C4-2B (cell line): ENCODE data around the gene NCOA1.

ENCODE experiments used
- ZFX ChIP-seq: fragments of 450-650 bp; IDR thresholded peaks from 2 replicates; pipeline ENCODE4 v1.6.1; 2017
- TF ChIP-seq, protein P1 (sequence below): fragments of 450-650 bp; conservative IDR thresholded peaks from 2 replicates; pipeline ENCODE4 v1.5.1; 2017; ENCODE audit warnings: mild to moderate bottlenecking

DNA sequence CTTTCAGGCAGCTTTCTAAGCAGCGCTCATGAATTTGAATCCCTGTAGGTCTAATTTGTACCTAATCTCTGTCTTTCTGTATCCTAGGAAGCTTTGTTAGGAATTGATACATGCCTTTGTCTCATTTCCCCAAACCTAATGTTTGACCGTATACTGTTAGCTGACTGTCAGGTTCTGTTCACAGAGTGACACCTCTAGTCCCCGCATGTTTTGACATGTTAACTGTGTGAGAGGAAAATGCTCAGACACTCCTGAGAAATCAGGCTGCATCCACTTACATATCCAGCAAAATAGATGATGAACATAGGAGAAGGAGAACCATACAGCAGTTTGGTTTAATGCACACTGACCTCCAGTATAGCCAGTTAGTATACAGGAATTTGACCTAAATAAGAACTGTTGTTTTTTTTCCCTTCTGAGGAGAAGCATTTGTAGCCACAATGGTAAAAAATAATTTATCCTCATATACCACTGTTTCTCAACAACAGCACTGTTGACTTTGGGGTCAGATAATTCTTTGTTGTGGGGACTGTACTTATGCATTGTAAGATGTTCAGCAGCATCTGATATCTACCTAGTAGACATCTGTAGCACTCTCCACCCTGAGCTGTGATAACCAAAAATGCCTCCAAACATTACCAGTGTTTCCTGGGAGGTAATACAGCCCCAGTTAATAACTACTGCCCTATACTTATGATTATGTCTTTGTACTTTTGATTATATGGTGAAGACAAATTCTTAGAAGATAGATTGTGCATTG, 130.9 kb downstream of the NCOA1 start:
- TF ChIP-seq, protein P1, sequence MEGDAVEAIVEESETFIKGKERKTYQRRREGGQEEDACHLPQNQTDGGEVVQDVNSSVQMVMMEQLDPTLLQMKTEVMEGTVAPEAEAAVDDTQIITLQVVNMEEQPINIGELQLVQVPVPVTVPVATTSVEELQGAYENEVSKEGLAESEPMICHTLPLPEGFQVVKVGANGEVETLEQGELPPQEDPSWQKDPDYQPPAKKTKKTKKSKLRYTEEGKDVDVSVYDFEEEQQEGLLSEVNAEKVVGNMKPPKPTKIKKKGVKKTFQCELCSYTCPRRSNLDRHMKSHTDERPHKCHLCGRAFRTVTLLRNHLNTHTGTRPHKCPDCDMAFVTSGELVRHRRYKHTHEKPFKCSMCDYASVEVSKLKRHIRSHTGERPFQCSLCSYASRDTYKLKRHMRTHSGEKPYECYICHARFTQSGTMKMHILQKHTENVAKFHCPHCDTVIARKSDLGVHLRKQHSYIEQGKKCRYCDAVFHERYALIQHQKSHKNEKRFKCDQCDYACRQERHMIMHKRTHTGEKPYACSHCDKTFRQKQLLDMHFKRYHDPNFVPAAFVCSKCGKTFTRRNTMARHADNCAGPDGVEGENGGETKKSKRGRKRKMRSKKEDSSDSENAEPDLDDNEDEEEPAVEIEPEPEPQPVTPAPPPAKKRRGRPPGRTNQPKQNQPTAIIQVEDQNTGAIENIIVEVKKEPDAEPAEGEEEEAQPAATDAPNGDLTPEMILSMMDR: no peak
- TF ChIP-seq ZFX: no peak
